Colonic mucosa (tissue), 4 donors: Measurements from ENCODE around the gene SEC16B. TPM values are rescaled to one million over a fixed set of nuclear protein-coding genes. Genes with fewer than 3 reads are reported as not detected.

Experiments
- DNase-seq: peaks from one replicate; pipeline ENCODE4 v3.0.0-alpha.2; 2020
- H3K27ac ChIP-seq: fragments of 200-600 bp; one replicate; pipeline ENCODE4 v1.8.0; 2021
- H3K27me3 ChIP-seq: fragments of 200-600 bp; one replicate; pipeline ENCODE4 v1.8.0; 2021
- H3K36me3 ChIP-seq: fragments of 200-600 bp; one replicate; pipeline ENCODE4 v1.8.0; 2021
- H3K4me1 ChIP-seq: fragments of 200-600 bp; one replicate; pipeline ENCODE4 v1.8.0; 2021; ENCODE audit warnings: mild to moderate bottlenecking
- H3K4me3 ChIP-seq: fragments of 200-600 bp; one replicate; pipeline ENCODE4 v1.8.0; 2021
- H3K9ac ChIP-seq, 2 donors: one replicate each; pipeline ENCODE4 v1.7.0; 2013; ENCODE audit warnings: control low read depth in 2 of 2, low read depth in 2 of 2, low read length in 2 of 2
- H3K9me3 ChIP-seq: fragments of 200-600 bp; one replicate; pipeline ENCODE4 v1.8.0; 2021
- intact Hi-C: fragments of 100-400 bp; cut with DNase I; formaldehyde crosslinking; loops from one replicate; pipeline ENCODE4 v1.14.1; 2022
- total RNA-seq, 2 donors: library from RNA; stranded (reverse); fragmentation: NEBNext Ultra II Directional in 1 of 2; extraction: Animal tissue kit (Norgen Biotek cat#: 25700) in 1 of 2; gene quantifications; one replicate each; pipeline ENCODE4 v1.2.1, GENCODE V29; 2021
- TF ChIP-seq, protein P1 (sequence below): fragments of 200-600 bp; IDR thresholded peaks from one replicate; pipeline ENCODE4 v1.8.0; 2022; ENCODE audit warnings: antibody characterized with exemption, mild to moderate bottlenecking
- donor health status: healthy.
- donor health status: DM: no; HTN: no; CAD: no.
- donor health status: DM: no; HTN: no; CAD: no.

Gene SEC16B
- total RNA-seq, 2 donors from 2014 or later = 2.8 to 5.2 TPM

DNA sequence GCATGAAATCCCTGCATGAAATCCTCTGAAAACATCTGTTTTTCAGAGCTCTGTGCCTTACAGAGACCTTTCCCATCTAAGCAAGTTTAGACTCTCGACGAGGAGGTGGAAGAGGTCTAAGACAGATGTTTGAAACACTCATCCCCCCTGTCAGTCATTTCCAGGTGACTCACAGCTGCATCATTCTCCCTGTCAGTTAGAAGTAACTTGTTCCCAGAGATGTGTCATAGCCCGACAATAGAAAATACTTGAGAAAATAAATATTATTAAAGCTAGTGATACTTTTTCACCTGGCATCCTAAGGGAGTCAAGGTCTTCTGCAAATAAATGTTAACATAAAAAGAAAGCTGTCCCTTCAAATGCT, 41.6 kb upstream of the SEC16B start:
- intact Hi-C loops = no loop called here
- no peak overlapping the region for H3K27ac ChIP-seq
- H3K4me1 ChIP-seq = no peaks in the 10 kb centered on the region
- no peak overlapping the region for H3K9ac ChIP-seq
- no peaks in the 10 kb centered on the region for H3K36me3 ChIP-seq
- TF ChIP-seq, protein P1, sequence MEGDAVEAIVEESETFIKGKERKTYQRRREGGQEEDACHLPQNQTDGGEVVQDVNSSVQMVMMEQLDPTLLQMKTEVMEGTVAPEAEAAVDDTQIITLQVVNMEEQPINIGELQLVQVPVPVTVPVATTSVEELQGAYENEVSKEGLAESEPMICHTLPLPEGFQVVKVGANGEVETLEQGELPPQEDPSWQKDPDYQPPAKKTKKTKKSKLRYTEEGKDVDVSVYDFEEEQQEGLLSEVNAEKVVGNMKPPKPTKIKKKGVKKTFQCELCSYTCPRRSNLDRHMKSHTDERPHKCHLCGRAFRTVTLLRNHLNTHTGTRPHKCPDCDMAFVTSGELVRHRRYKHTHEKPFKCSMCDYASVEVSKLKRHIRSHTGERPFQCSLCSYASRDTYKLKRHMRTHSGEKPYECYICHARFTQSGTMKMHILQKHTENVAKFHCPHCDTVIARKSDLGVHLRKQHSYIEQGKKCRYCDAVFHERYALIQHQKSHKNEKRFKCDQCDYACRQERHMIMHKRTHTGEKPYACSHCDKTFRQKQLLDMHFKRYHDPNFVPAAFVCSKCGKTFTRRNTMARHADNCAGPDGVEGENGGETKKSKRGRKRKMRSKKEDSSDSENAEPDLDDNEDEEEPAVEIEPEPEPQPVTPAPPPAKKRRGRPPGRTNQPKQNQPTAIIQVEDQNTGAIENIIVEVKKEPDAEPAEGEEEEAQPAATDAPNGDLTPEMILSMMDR = no peak
- no peak overlapping the region for H3K4me3 ChIP-seq
- H3K9me3 ChIP-seq = no peaks in the 10 kb centered on the region
- DNase-seq = no peak
- no peaks in the 10 kb centered on the region for H3K27me3 ChIP-seq

DNA sequence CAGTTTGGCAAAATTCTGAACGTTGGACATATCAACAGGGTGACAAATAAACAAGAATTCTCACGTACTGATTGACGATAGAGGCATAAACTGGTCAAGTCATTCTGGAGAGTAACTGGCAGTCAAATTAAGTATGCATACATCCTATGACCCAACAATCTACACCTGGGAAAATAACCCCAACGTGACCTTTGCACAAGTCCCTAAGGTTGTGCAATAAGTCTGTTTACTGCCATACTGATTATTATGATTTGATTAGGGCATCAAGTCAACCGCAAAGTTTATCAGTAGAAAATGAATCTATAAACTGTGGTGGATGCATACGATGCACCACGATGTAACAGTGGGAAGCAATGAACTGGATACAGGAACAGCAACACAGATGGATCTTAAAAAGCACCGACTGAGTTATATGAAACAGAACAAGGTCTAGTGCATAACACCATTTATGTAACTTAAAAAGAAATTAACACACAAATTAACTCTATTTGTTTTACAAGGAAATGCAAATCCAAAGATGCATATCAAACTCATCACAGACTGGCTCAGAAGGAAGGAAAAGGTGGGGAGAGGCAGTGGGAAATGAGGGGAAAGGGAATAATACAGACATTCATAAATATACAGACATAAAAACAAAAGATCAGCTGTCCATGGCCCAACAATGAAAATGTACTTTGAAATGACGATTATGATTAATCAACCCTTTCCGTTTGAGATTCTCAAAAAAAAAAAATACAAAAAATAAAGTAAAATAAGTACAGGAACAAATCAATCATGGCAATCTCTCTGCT, 41.0 kb upstream of the SEC16B start:
- intact Hi-C loops = no loop called here
- H3K4me3 ChIP-seq = no peak overlapping the region
- no peak overlapping the region for H3K9ac ChIP-seq
- no peaks in the 10 kb centered on the region for H3K36me3 ChIP-seq
- H3K27ac ChIP-seq = no peak overlapping the region
- H3K4me1 ChIP-seq = no peaks in the 10 kb centered on the region
- H3K27me3 ChIP-seq = no peaks in the 10 kb centered on the region
- no peaks in the 10 kb centered on the region for H3K9me3 ChIP-seq
- TF ChIP-seq, protein P1 = no peak
- no peak for DNase-seq

DNA sequence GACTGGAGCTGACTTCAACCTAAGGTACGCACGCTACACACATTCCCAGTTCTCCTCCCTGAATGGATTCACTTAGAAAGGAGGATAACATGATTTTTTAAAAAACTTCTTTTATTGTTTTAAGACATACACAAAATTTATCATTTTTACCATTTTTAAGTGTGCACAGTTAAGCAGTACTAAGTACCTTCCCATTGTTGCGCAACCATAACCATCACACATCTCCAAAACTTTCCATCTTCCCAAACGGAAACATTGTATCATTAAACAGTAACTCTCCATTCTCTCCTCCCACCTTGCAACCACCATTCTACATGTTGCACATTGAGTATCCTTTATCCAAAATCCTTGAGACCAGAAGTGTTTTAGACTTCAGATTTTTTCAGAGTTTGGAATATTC, 36.2 kb upstream of the SEC16B start:
- H3K36me3 ChIP-seq = no peaks in the 10 kb centered on the region
- H3K9ac ChIP-seq = no peak overlapping the region
- no peak overlapping the region for H3K27ac ChIP-seq
- no peaks in the 10 kb centered on the region for H3K27me3 ChIP-seq
- no peaks in the 10 kb centered on the region for H3K4me1 ChIP-seq
- TF ChIP-seq, protein P1 = no peak
- no peak overlapping the region for H3K4me3 ChIP-seq
- intact Hi-C loops = no loop called here
- no peaks in the 10 kb centered on the region for H3K9me3 ChIP-seq
- DNase-seq = no peak

DNA sequence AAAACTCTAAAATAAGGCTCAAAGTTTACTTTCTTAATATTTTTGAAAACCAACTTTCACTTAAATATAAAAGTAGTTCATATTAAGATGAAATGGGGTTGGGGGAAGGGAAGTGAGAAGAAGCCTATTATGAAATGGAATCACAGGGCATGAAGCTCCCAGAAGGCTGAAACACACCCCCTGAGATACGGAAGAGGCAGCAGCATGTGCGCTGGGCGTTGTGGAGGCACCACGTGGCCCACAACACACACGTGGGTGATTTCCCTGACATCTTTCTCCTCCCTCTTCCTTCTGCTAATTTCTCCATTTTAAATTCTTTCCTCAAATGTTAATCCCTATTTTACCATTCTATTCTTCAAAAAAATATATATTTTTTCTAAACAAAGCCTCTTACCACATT, 35.6 kb upstream of the SEC16B start:
- no peak overlapping the region for H3K27ac ChIP-seq
- no peak overlapping the region for H3K9ac ChIP-seq
- H3K4me1 ChIP-seq = no peaks in the 10 kb centered on the region
- H3K27me3 ChIP-seq = no peaks in the 10 kb centered on the region
- intact Hi-C loops = no loop called here
- H3K4me3 ChIP-seq = no peak overlapping the region
- no peak for DNase-seq
- TF ChIP-seq, protein P1 = no peak
- H3K36me3 ChIP-seq = no peaks in the 10 kb centered on the region
- H3K9me3 ChIP-seq = no peaks in the 10 kb centered on the region

DNA sequence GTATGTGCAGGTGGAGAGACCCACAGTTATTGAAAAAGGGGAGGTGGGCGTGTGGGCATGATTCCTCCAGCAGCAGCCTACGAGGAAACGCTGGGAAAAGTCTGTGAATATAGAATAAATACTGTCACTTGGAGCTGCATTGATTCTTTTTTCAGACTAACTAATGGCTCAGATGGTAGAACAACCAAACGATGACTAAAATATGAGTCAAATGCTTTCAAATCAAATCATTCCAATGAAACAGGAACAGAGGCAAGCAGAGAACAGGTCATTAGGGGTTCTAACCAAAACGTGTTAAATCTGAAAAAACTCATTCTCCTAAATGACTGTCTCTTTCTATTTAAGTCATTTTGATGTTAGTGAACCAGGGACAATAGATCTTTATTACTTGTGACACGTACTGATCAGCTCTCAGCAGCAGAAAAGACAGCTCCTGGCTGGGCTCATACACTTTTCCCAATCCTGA, 35.1 kb upstream of the SEC16B start:
- H3K36me3 ChIP-seq = no peaks in the 10 kb centered on the region
- no peak overlapping the region for H3K9ac ChIP-seq
- no peak overlapping the region for H3K4me3 ChIP-seq
- no peaks in the 10 kb centered on the region for H3K9me3 ChIP-seq
- no peak for DNase-seq
- TF ChIP-seq, protein P1 = no peak
- no peaks in the 10 kb centered on the region for H3K4me1 ChIP-seq
- no peaks in the 10 kb centered on the region for H3K27me3 ChIP-seq
- no peak overlapping the region for H3K27ac ChIP-seq
- intact Hi-C loops = no loop called here
